RWPE1 (cell line): ENCODE results near the gene MBTPS2.
A peak's percentile ranks its signal among the peaks of the same experiment; 100 is the strongest.

Source experiments
- CTCF ChIA-PET: fragments of 350-600 bp; sonication (Branson Sonifier 250); formaldehyde crosslinking; extraction: SDS; loops from one replicate; lab custom pipeline; 2021; lab: Yijun Ruan, JAX
- POLR2A ChIA-PET: fragments of 400-600 bp; formaldehyde crosslinking; extraction: SDS; loops from one replicate; lab custom pipeline; 2020; ENCODE audit warnings: antibody characterized with exemption; ENCODE audit not compliant: low non-redundant PET; lab: Yijun Ruan, JAX
- DNase-seq: peaks from one replicate; pipeline ENCODE4 v3.0.0; 2012; ENCODE audit warnings: low spot score
- H3K27ac ChIP-seq: fragments of 450-650 bp; 2 replicates; pipeline ENCODE4 v1.5.1; 2017
- CTCF ChIP-seq: fragments of 450-650 bp; conservative IDR thresholded peaks from 2 replicates; pipeline ENCODE4 v1.5.1; 2017; ENCODE audit warnings: low read depth, mild to moderate bottlenecking

Gene MBTPS2

GRCh38 chrX:21831496-21831895 lies 7.9 kb upstream of the MBTPS2 start:
- DNase-seq, result no peak
- ChIA-PET CTCF (no interaction called here), POLR2A (no interaction called here)
- H3K27ac ChIP-seq, result no peak overlapping the region
- TF ChIP-seq CTCF, result no peak

GRCh38 chrX:21837056-21837455 lies 2.4 kb upstream of the MBTPS2 start:
- ChIA-PET POLR2A (no interaction called here), CTCF (no interaction called here)
- DNase-seq, result no peak
- H3K27ac ChIP-seq, result no peak overlapping the region
- no peak for TF ChIP-seq CTCF

GRCh38 chrX:21838937-21839333 lies 482 bp upstream of the MBTPS2 start:
- peak; percentile 0 for DNase-seq
- peak overlapping the region; percentile 67; the same call in 1 of the 2 replicates for H3K27ac ChIP-seq
- CTCF ChIA-PET, result interaction anchor here (0.5 to 0.6 kb wide), 2 partner anchors 128 to 187 kb away, joined by 3 read pairs; no protein-coding TSS in a partner anchor
- POLR2A ChIA-PET, result no interaction called here
- no peak for TF ChIP-seq CTCF

GRCh38 chrX:21840193-21840545 lies 752 bp downstream of the MBTPS2 start:
- TF ChIP-seq CTCF, result no peak
- POLR2A ChIA-PET, result no interaction called here
- no peak for DNase-seq
- H3K27ac ChIP-seq, result peak overlapping the region; percentile 67; the same call in 1 of the 2 replicates
- CTCF ChIA-PET, result no interaction called here

- ChIA-PET POLR2A (no interaction called here), CTCF (no interaction called here)
- TF ChIP-seq CTCF, result no peak
- DNase-seq, result no peak
- no peak overlapping the region for H3K27ac ChIP-seq
Observed at GRCh38 chrX:21843179-21843578, 3.8 kb downstream of the MBTPS2 start.

GRCh38 chrX:21845096-21845495 lies 5.7 kb downstream of the MBTPS2 start:
- ChIA-PET POLR2A (no interaction called here), CTCF (no interaction called here)
- no peak overlapping the region for H3K27ac ChIP-seq
- no peak for DNase-seq
- no peak for TF ChIP-seq CTCF

GRCh38 chrX:21847342-21847741 lies 7.9 kb downstream of the MBTPS2 start:
- DNase-seq, result no peak
- H3K27ac ChIP-seq, result no peak overlapping the region
- ChIA-PET CTCF (no interaction called here), POLR2A (no interaction called here)
- no peak for TF ChIP-seq CTCF
